DND-41 (cell line): ENCODE data around the gene PYGL.

Source experiments
- ATAC-seq: fragments of 200-7000 bp; cut with Tn5 transposase; 3 replicates; pipeline ENCODE4 v1.9.1; 2021; ENCODE audit warnings: low read depth; ENCODE audit not compliant: insufficient read depth
- DNase-seq: peaks from one replicate; pipeline ENCODE4 v3.0.0-alpha.2; 2020
- H2AFZ ChIP-seq: 2 replicates; pipeline ENCODE4 v1.6.0; 2012; ENCODE audit warnings: low read depth, low read length
- H3K27ac ChIP-seq: 2 replicates; pipeline ENCODE4 v1.5.1; 2012; ENCODE audit warnings: low read length, inconsistent platforms
- H3K27me3 ChIP-seq: fragments of 200-600 bp; sonication (generic); 2 replicates; pipeline ENCODE4 v1.6.0; 2012; ENCODE audit warnings: low read length, mild to moderate bottlenecking, inconsistent platforms; ENCODE audit not compliant: insufficient read depth, poor library complexity
- H3K36me3 ChIP-seq: 2 replicates; pipeline ENCODE4 v1.5.1; 2012; ENCODE audit warnings: low read length, inconsistent platforms; ENCODE audit not compliant: insufficient read depth
- H3K4me1 ChIP-seq: 2 replicates; pipeline ENCODE4 v1.5.1; 2012; ENCODE audit warnings: mild to moderate bottlenecking, low read length; ENCODE audit not compliant: insufficient read depth
- H3K4me2 ChIP-seq: 2 replicates; pipeline ENCODE4 v1.6.0; 2012; ENCODE audit warnings: mild to moderate bottlenecking, moderate library complexity, low read length, inconsistent platforms; ENCODE audit not compliant: insufficient read depth
- H3K4me3 ChIP-seq, 2 experiments: fragments of 200-600 bp in 1 of 2; shearing (Covaris generic) in 1 of 2; 2 replicates each; pipeline ENCODE4 v1.5.1; 2012 to 2016; ENCODE audit warnings: inconsistent platforms in 2 of 2, low read length in 2 of 2, mild to moderate bottlenecking in 2 of 2, low read depth in 1 of 2, moderate library complexity in 1 of 2
- H3K79me2 ChIP-seq: 2 replicates; pipeline ENCODE4 v1.6.0; 2012; ENCODE audit warnings: low read length, inconsistent platforms; ENCODE audit not compliant: insufficient read depth
- H3K9ac ChIP-seq: 2 replicates; pipeline ENCODE4 v1.6.0; 2012; ENCODE audit warnings: low read depth, mild to moderate bottlenecking, inconsistent platforms, low read length, moderate library complexity
- H3K9me3 ChIP-seq: 2 replicates; pipeline ENCODE4 v1.5.1; 2012; ENCODE audit warnings: low read length, moderate library complexity, mild to moderate bottlenecking, inconsistent platforms; ENCODE audit not compliant: insufficient read depth, severe bottlenecking
- H4K20me1 ChIP-seq: 2 replicates; pipeline ENCODE4 v1.6.0; 2012; ENCODE audit warnings: low read length; ENCODE audit not compliant: insufficient read depth
- EZH2 ChIP-seq: IDR thresholded peaks from 3 replicates; pipeline ENCODE4 v1.6.1; 2012; ENCODE audit warnings: borderline replicate concordance, low read depth, mild to moderate bottlenecking, moderate library complexity, low read length, inconsistent platforms; ENCODE audit not compliant: severe bottlenecking
- TF ChIP-seq, protein P1 (sequence below): IDR thresholded peaks from 2 replicates; pipeline ENCODE4 v1.5.1; 2012; ENCODE audit warnings: borderline replicate concordance, low read length, moderate library complexity, mild to moderate bottlenecking; ENCODE audit not compliant: poor library complexity, severe bottlenecking; ENCODE audit errors: extremely low read depth

PYGL gene

DNA sequence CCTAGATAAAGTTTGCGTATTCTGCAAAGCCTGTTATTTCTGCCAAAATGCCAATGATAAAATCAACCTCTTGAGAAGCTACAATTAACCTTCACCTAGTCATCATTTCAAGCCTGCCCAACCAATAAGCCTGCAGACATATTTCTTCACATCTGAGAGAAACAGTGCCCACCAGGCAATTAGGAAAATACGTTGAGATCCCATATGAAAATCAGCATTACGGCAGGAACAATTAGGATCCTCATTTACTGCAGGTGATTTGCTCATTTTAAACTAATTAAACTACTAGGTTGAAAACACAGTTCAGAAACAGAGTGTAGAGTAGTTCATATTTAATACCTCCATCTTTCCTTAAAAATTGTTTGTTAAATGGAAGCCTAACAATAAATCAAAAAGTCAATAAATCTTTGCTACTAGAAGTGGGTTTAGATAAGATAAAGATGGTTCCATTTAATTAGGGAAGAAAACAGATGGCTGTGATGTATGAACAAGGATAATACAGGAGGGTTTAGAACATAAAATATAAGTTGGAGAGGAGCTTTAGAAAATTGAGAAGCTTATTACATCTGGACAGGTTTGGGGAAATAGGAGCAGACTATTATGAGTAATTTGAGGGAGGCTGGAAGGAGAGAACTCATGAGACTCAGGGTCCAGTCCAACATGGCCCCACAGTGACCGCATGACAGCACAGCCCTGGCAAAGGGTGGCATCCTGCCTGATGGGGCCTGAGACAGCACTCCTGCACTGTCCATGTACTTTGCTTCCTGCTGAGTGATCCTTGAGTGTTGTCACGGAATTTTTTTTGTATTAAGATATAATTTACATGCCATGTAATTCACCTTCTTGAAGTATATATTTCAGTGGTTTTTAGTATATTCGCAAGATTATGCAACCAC lies 26.9 kb upstream of the PYGL start:
- DNase-seq (no peak), ATAC-seq (no peak)
- no peaks in the 10 kb centered on the region for H3K36me3 ChIP-seq
- no peaks in the 10 kb centered on the region for H3K79me2 ChIP-seq
- H3K9ac ChIP-seq: no peak overlapping the region
- no peak overlapping the region for H3K27ac ChIP-seq
- H3K27me3 ChIP-seq: no peaks in the 10 kb centered on the region
- no peak for TF ChIP-seq EZH2
- TF ChIP-seq, protein P1, sequence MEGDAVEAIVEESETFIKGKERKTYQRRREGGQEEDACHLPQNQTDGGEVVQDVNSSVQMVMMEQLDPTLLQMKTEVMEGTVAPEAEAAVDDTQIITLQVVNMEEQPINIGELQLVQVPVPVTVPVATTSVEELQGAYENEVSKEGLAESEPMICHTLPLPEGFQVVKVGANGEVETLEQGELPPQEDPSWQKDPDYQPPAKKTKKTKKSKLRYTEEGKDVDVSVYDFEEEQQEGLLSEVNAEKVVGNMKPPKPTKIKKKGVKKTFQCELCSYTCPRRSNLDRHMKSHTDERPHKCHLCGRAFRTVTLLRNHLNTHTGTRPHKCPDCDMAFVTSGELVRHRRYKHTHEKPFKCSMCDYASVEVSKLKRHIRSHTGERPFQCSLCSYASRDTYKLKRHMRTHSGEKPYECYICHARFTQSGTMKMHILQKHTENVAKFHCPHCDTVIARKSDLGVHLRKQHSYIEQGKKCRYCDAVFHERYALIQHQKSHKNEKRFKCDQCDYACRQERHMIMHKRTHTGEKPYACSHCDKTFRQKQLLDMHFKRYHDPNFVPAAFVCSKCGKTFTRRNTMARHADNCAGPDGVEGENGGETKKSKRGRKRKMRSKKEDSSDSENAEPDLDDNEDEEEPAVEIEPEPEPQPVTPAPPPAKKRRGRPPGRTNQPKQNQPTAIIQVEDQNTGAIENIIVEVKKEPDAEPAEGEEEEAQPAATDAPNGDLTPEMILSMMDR: no peak
- no peak overlapping the region for H3K4me3 ChIP-seq
- H3K4me1 ChIP-seq: no peaks in the 10 kb centered on the region
- no peaks in the 10 kb centered on the region for H4K20me1 ChIP-seq
- no peak overlapping the region for H2AFZ ChIP-seq
- H3K4me2 ChIP-seq: no peak overlapping the region
- no peaks in the 10 kb centered on the region for H3K9me3 ChIP-seq

DNA sequence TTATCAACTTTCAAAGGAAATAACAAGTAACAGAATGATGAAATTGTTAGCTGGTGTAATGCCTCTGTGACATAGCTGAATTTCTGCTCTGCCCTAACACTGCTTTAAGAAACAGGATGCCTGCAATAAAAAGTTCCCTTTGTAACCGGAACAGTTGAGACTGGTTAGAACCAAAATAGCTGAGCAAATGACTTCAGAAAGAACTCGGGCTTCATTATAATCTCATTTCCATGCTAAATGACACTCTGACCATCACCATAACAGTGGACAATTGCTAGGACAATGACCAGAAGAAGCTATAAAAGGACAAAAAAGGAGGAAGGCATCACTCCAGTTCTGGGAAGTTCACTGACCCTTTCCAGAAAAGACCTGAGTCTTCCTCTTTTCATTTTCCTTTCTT lies 23.5 kb upstream of the PYGL start:
- no peaks in the 10 kb centered on the region for H3K9me3 ChIP-seq
- no peaks in the 10 kb centered on the region for H3K27me3 ChIP-seq
- H3K4me2 ChIP-seq: no peak overlapping the region
- no peaks in the 10 kb centered on the region for H3K4me1 ChIP-seq
- H2AFZ ChIP-seq: no peak overlapping the region
- no peak for TF ChIP-seq EZH2
- TF ChIP-seq, protein P1: no peak
- H4K20me1 ChIP-seq: no peaks in the 10 kb centered on the region
- no peaks in the 10 kb centered on the region for H3K36me3 ChIP-seq
- no peak for DNase-seq
- no peak overlapping the region for H3K4me3 ChIP-seq
- no peak overlapping the region for H3K9ac ChIP-seq
- no peak for ATAC-seq
- H3K79me2 ChIP-seq: no peaks in the 10 kb centered on the region
- H3K27ac ChIP-seq: no peak overlapping the region

DNA sequence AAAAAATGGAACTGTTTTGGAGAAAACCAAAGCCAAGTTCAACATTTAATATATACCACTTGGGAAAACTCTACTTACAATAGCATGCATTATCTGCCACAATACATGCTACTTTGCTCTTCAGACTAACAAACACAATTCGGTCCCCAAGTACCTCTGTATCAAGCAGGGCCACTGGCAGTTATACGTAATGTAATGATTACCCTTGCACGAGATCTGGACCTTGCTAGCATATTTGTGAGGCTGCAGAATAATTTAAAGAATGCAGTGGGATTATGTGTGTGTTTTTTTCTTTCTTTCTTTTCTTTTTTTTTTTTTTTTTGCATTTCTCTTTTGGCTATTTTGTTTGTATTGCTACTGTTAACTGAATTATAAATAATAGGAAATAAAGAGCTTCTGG lies 22.8 kb upstream of the PYGL start:
- no peaks in the 10 kb centered on the region for H3K79me2 ChIP-seq
- no peaks in the 10 kb centered on the region for H3K36me3 ChIP-seq
- no peaks in the 10 kb centered on the region for H3K9me3 ChIP-seq
- no peak overlapping the region for H3K9ac ChIP-seq
- no peak for TF ChIP-seq EZH2
- TF ChIP-seq, protein P1: no peak
- DNase-seq (no peak), ATAC-seq (no peak)
- H3K4me2 ChIP-seq: no peak overlapping the region
- no peak overlapping the region for H2AFZ ChIP-seq
- no peaks in the 10 kb centered on the region for H3K4me1 ChIP-seq
- no peak overlapping the region for H3K27ac ChIP-seq
- H4K20me1 ChIP-seq: no peaks in the 10 kb centered on the region
- no peaks in the 10 kb centered on the region for H3K27me3 ChIP-seq
- H3K4me3 ChIP-seq: no peak overlapping the region
